ENCODE measurements around the gene KDELR1.
"Not testable (repeated sequence)": the region's sequence is repeated elsewhere in the genome, so short reads cannot be mapped to it uniquely, and the experiment has no call there.

DNA sequence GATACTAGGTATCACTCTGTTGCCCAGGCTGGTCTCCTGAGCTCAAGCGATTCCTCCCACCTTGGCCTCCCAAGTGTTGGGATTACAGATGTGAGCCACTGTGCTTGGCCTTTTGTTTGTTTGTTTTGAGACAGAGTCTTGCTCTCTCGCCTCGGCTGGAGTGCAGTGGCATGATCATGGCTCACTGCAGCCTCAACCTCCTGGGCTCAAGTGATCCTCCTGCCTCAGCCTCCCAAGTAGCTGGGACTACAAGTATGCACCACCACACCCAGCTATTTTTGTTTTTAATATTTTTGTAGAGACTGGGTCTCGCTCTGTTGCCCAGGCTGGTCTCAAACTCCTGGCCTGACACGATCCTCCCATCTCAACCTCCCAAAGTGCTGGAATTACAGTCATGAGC lies 19.6 kb downstream of the KDELR1 start:
- not testable (repeated sequence) for TF ChIP-seq POLR2A (IDR thresholded peaks at IDR 0.05)
- TF ChIP-seq, protein P1, sequence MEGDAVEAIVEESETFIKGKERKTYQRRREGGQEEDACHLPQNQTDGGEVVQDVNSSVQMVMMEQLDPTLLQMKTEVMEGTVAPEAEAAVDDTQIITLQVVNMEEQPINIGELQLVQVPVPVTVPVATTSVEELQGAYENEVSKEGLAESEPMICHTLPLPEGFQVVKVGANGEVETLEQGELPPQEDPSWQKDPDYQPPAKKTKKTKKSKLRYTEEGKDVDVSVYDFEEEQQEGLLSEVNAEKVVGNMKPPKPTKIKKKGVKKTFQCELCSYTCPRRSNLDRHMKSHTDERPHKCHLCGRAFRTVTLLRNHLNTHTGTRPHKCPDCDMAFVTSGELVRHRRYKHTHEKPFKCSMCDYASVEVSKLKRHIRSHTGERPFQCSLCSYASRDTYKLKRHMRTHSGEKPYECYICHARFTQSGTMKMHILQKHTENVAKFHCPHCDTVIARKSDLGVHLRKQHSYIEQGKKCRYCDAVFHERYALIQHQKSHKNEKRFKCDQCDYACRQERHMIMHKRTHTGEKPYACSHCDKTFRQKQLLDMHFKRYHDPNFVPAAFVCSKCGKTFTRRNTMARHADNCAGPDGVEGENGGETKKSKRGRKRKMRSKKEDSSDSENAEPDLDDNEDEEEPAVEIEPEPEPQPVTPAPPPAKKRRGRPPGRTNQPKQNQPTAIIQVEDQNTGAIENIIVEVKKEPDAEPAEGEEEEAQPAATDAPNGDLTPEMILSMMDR (IDR thresholded peaks at IDR 0.05): not testable (repeated sequence)
